Cardiac fibroblast (primary cell): ENCODE data around the gene PNMA3.

Source experiments
- DNase-seq, 2 donors: peaks; one replicate each; pipeline versions ENCODE4 v3.0.0 to v3.0.0-alpha.2; 2010; ENCODE audit warnings: low read depth in 2 of 2
- H3K4me3 ChIP-seq, 2 donors: replicated peaks in 1 of 2; 1 replicate in 1 of 2; 2 replicates in 1 of 2; pipeline ENCODE4 v1.5.1; 2011; ENCODE audit warnings: low read depth in 2 of 2, low read length in 2 of 2, mild to moderate bottlenecking in 2 of 2, moderate library complexity in 1 of 2
- CTCF ChIP-seq: IDR thresholded peaks from one replicate; pipeline ENCODE4 v1.5.1; 2011; ENCODE audit warnings: low read depth, mild to moderate bottlenecking, low read length, inconsistent platforms

The PNMA3 gene

GRCh38 chrX:153030801-153031200 is 25.5 kb upstream of the PNMA3 start:
- TF ChIP-seq CTCF: no peak
- no peak for DNase-seq
- no peak overlapping the region for H3K4me3 ChIP-seq

GRCh38 chrX:153032397-153033118 is 23.7 kb upstream of the PNMA3 start:
- peak overlapping the region in 1 of 2 donors; percentile 33 for H3K4me3 ChIP-seq
- TF ChIP-seq CTCF: peak; percentile 69
- peak; percentile 46 to 50 for DNase-seq

- no peak overlapping the region for H3K4me3 ChIP-seq
- no peak for DNase-seq
- no peak for TF ChIP-seq CTCF
Measured at GRCh38 chrX:153049093-153049492, 7.2 kb upstream of the PNMA3 start.

- H3K4me3 ChIP-seq: no peak overlapping the region
- no peak for DNase-seq
- no peak for TF ChIP-seq CTCF
Measured at GRCh38 chrX:153052534-153052933, 3.7 kb upstream of the PNMA3 start.

GRCh38 chrX:153057281-153057680 is 1.0 kb downstream of the PNMA3 start:
- peak in 1 of 2 donors; percentile 2 for DNase-seq
- no peak for TF ChIP-seq CTCF
- no peak overlapping the region for H3K4me3 ChIP-seq

- DNase-seq: no peak
- no peak for TF ChIP-seq CTCF
- no peak overlapping the region for H3K4me3 ChIP-seq
Measured at GRCh38 chrX:153059191-153060094, 3.2 kb downstream of the PNMA3 start.
